Breast epithelium (tissue), 3 donors: Measurements from ENCODE around the gene COL25A1.

ENCODE experiments used
- POLR2A ChIP-seq: fragments of 450-650 bp; IDR thresholded peaks from one replicate; pipeline ENCODE4 v1.6.1; 2016; ENCODE audit warnings: antibody characterized with exemption, mild to moderate bottlenecking, moderate library complexity
- POLR2AphosphoS5 ChIP-seq, 3 donors: sonication (generic); formaldehyde crosslinking; IDR thresholded peaks; one replicate each; pipeline ENCODE4 v1.6.1; 2017; ENCODE audit warnings: antibody characterized with exemption in 3 of 3
- TF ChIP-seq, protein P1 (sequence below), 3 donors: fragments of 450-650 bp; IDR thresholded peaks; one replicate each; pipeline ENCODE4 v1.5.1; 2016 to 2017; ENCODE audit warnings: antibody characterized with exemption in 3 of 3, mild to moderate bottlenecking in 3 of 3, moderate library complexity in 3 of 3

DNA sequence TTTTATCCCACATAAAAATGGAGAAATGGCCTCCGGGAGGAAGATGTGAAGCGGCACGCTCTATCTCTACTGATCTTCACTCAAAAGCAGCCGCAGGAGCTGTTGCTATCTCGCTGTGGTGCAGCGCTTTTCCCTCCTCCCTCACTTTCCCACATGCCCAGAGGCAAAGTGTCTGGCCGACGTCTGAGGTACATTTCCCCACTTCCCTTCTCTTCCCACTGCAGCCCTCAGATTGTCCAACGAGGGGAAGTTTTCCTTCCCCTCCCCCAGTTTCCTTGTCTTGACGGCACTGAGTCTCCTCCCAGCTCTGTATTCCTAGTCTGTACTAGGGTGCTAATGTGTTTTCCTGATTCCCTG lies 660 bp upstream of the COL25A1 start:
- TF ChIP-seq, protein P1, sequence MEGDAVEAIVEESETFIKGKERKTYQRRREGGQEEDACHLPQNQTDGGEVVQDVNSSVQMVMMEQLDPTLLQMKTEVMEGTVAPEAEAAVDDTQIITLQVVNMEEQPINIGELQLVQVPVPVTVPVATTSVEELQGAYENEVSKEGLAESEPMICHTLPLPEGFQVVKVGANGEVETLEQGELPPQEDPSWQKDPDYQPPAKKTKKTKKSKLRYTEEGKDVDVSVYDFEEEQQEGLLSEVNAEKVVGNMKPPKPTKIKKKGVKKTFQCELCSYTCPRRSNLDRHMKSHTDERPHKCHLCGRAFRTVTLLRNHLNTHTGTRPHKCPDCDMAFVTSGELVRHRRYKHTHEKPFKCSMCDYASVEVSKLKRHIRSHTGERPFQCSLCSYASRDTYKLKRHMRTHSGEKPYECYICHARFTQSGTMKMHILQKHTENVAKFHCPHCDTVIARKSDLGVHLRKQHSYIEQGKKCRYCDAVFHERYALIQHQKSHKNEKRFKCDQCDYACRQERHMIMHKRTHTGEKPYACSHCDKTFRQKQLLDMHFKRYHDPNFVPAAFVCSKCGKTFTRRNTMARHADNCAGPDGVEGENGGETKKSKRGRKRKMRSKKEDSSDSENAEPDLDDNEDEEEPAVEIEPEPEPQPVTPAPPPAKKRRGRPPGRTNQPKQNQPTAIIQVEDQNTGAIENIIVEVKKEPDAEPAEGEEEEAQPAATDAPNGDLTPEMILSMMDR (IDR thresholded peaks at IDR 0.05): no peak
- TF ChIP-seq POLR2A (no peak), POLR2AphosphoS5 (IDR thresholded peaks at IDR 0.05) (no peak)
